Peyer's patch (tissue), 4 donors: Measurements from ENCODE around the gene DLX4. TPM values are rescaled to one million over a fixed set of nuclear protein-coding genes. Genes with fewer than 3 reads are reported as not detected.

Experiments
- DNase-seq, 3 donors: peaks; one replicate each; pipeline ENCODE4 v3.0.0-alpha.2; 2017 to 2019
- H3K27ac ChIP-seq, 4 donors: fragments of 200-600 bp; sonication (generic); one replicate each; pipeline ENCODE4 v1.5.1; 2016 to 2019
- H3K27me3 ChIP-seq, 2 donors: fragments of 200-600 bp; sonication (generic); one replicate each; pipeline ENCODE4 v1.5.1; 2019
- H3K36me3 ChIP-seq, 3 donors: fragments of 200-600 bp; sonication (generic); one replicate each; pipeline ENCODE4 v1.5.1; 2016 to 2019
- H3K4me1 ChIP-seq, 4 donors: fragments of 200-600 bp; sonication (generic); one replicate each; pipeline ENCODE4 v1.5.1; 2016 to 2019
- H3K4me3 ChIP-seq, 4 donors: fragments of 200-600 bp; sonication (generic); 1 replicate in 3 of 4; 2 replicates in 1 of 4; pipeline ENCODE4 v1.5.1; 2016 to 2019; ENCODE audit warnings: mild to moderate bottlenecking in 1 of 4
- H3K9me3 ChIP-seq, 4 donors: fragments of 200-600 bp; sonication (generic); one replicate each; pipeline ENCODE4 v1.5.1; 2016 to 2019; ENCODE audit warnings: mild to moderate bottlenecking in 1 of 4
- CTCF ChIP-seq, 6 experiments: fragments of 450-650 bp in 4 of 6; fragments of 200-600 bp in 2 of 6; sonication (generic) in 1 of 6; IDR thresholded peaks; one replicate each; pipeline ENCODE4 v1.5.1; 2017 to 2019; ENCODE audit warnings: antibody characterized with exemption in 6 of 6, mild to moderate bottlenecking in 3 of 6, moderate library complexity in 1 of 6
- POLR2A ChIP-seq, 2 donors: fragments of 450-650 bp; IDR thresholded peaks; one replicate each; pipeline ENCODE4 v1.5.1; 2017; ENCODE audit warnings: antibody characterized with exemption in 2 of 2, mild to moderate bottlenecking in 2 of 2, moderate library complexity in 2 of 2
- total RNA-seq, 4 donors: library from RNA; depleted of rRNA; stranded (reverse); fragments of >200 nt; gene quantifications; one replicate each; pipeline ENCODE4 v1.1.0, GENCODE V29; 2016

DLX4 gene
- total RNA-seq, 4 donors from 2014 or later = not detected

GRCh38 chr17:49931416-49932137 is 37.4 kb upstream of the DLX4 start:
- Histone ChIP-seq H3K4me1 (no peaks in the 10 kb centered on the region), H3K9me3 (no peaks in the 10 kb centered on the region), H3K36me3 (no peaks in the 10 kb centered on the region), H3K27ac (no peak overlapping the region), H3K27me3 (no peaks in the 10 kb centered on the region), H3K4me3 (no peak overlapping the region)
- TF ChIP-seq CTCF (IDR thresholded peaks at IDR 0.05) = no peak
- no peak for TF ChIP-seq POLR2A (IDR thresholded peaks at IDR 0.05)
- no peak for DNase-seq

- no peak for TF ChIP-seq CTCF (IDR thresholded peaks at IDR 0.05)
- no peak for TF ChIP-seq POLR2A (IDR thresholded peaks at IDR 0.05)
- Histone ChIP-seq H3K27ac (no peak overlapping the region), H3K4me3 (no peak overlapping the region), H3K9me3 (no peaks in the 10 kb centered on the region), H3K4me1 (no peaks in the 10 kb centered on the region), H3K36me3 (no peaks in the 10 kb centered on the region), H3K27me3 (no peaks in the 10 kb centered on the region)
- DNase-seq = no peak
Measured at GRCh38 chr17:49932138-49932723, 36.8 kb upstream of the DLX4 start.

DNA sequence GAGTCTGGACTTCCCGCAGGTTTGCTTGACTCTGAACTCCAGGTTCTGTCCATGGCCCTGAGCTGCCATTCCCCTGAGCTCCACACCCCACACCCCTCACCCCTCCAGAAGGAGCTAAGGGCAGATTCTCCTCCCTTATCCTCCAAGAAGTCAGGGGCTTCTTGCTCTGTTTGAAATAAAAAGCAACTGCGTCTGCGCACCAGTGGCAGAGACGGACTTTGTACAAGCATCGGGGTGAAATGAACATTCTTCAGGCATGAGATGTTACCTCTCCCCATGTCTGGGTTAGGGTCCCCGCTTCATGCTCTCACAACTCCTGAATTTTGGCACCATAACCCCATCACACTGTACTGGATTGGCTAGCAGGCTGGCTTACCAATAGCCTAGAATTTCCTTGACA is 36.1 kb upstream of the DLX4 start:
- no peaks in the 10 kb centered on the region for H3K4me1 ChIP-seq
- no peak overlapping the region for H3K4me3 ChIP-seq
- DNase-seq = no peak
- H3K9me3 ChIP-seq = no peaks in the 10 kb centered on the region
- H3K27me3 ChIP-seq = no peaks in the 10 kb centered on the region
- H3K36me3 ChIP-seq = no peaks in the 10 kb centered on the region
- no peak for TF ChIP-seq CTCF (IDR thresholded peaks at IDR 0.05)
- no peak for TF ChIP-seq POLR2A (IDR thresholded peaks at IDR 0.05)
- no peak overlapping the region for H3K27ac ChIP-seq

DNA sequence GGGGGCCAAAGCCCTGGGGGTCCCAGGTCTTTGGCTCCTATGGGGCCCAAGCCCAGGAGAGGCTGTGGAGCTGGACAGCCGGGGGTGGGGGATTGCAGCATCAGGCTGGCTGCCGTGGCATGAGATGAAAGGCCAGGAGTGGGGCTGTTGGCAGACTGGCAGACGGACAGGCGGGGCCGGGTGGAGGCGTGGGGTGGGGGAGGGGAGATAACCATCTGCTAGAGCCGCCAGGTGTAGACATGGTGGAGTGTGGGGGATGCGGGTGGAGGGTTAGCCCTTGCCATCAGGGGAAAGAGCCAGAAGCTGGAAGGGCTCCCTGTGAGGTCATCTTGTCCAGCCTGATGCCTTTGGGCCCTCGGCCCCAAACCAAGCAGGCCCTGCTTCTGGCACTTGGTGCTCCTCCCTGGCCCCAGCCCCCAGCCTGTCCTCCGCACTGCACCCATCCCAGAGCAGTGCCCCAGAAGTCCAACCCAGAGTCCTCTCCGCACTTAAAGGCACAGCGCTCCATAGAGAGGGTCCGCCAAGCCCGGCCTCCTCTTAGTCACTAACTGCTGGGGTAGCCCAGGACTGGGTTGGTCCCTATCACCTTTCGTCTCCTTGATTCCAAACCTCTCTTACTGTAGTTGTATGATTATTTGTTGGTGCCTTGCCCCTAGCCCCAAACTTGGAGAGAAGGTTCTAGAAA is 33.3 kb upstream of the DLX4 start:
- Histone ChIP-seq H3K4me1 (no peaks in the 10 kb centered on the region), H3K36me3 (no peaks in the 10 kb centered on the region), H3K27me3 (no peaks in the 10 kb centered on the region), H3K9me3 (no peaks in the 10 kb centered on the region), H3K27ac (no peak overlapping the region), H3K4me3 (no peak overlapping the region)
- DNase-seq = no peak
- TF ChIP-seq CTCF (IDR thresholded peaks at IDR 0.05) = no peak
- TF ChIP-seq POLR2A (IDR thresholded peaks at IDR 0.05) = no peak

GRCh38 chr17:49936386-49936785 is 32.6 kb upstream of the DLX4 start:
- DNase-seq = no peak
- TF ChIP-seq POLR2A (IDR thresholded peaks at IDR 0.05) = no peak
- no peak for TF ChIP-seq CTCF (IDR thresholded peaks at IDR 0.05)
- no peaks in the 10 kb centered on the region for H3K4me1 ChIP-seq
- H3K4me3 ChIP-seq = no peak overlapping the region
- H3K27ac ChIP-seq = no peak overlapping the region
- H3K9me3 ChIP-seq = no peaks in the 10 kb centered on the region
- H3K36me3 ChIP-seq = no peaks in the 10 kb centered on the region
- H3K27me3 ChIP-seq = no peaks in the 10 kb centered on the region
